Right lobe of liver (tissue), 4 donors: Measurements from ENCODE around the gene ITLN1.
A peak's percentile ranks its signal among the peaks of the same experiment; 100 is the strongest.

Source experiments
- POLR2A ChIP-seq: fragments of 450-650 bp; IDR thresholded peaks from one replicate; pipeline ENCODE4 v1.6.1; 2017; ENCODE audit warnings: antibody characterized with exemption, mild to moderate bottlenecking
- TF ChIP-seq, protein P1 (sequence below), 4 donors: fragments of 200-600 bp in 3 of 4; fragments of 450-650 bp in 1 of 4; IDR thresholded peaks; one replicate each; pipeline versions ENCODE4 v1.5.1 to v1.8.0; 2016 to 2022; ENCODE audit warnings: antibody characterized with exemption in 4 of 4, mild to moderate bottlenecking in 2 of 4
- donor health status: DM: no; HTN: no; CAD: no.
- donor health status: DM: no; HTN: no; CAD: no.
- donor health status: DM: no; HTN: yes; CAD: no.

DNA sequence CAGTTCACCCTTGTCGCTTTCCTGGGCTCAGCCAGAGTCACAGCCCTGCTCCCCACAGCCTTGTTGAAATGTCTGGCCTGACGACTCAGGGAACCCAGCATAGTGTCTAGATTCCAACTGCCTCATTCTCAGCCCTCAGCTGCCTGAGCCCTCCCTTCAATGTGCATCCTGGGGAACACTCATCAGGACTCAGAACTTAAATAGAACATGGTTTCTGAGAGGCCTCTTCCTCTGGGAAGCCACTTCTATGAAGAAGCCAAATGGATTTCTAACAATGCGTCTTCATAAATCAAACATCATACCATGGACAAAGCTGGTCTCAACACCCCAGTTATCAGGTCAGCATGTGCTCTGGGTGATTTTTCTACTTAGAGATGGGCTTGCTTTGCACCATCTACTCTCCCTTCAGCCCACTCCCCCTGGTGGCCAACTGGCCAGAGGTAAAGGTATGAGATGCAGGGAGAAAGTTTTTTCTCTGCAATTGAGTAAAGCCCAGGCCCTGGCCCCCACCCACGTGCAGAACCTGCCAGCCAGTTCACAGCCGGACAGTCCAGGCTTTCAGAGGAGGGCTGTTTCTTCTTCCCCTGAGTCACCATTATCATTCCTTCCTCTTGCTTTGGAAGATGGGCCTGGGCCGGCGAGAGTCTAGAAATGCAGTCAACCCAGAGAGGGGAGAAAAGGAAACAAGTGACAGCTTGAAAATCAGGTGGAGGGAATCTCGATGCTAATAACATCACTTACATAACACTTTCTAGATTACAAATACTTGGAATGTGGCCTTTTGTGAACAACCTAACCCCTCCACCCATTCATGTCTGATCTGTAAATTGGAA, 54.4 kb downstream of the ITLN1 start:
- TF ChIP-seq POLR2A, result no peak
- TF ChIP-seq, protein P1, sequence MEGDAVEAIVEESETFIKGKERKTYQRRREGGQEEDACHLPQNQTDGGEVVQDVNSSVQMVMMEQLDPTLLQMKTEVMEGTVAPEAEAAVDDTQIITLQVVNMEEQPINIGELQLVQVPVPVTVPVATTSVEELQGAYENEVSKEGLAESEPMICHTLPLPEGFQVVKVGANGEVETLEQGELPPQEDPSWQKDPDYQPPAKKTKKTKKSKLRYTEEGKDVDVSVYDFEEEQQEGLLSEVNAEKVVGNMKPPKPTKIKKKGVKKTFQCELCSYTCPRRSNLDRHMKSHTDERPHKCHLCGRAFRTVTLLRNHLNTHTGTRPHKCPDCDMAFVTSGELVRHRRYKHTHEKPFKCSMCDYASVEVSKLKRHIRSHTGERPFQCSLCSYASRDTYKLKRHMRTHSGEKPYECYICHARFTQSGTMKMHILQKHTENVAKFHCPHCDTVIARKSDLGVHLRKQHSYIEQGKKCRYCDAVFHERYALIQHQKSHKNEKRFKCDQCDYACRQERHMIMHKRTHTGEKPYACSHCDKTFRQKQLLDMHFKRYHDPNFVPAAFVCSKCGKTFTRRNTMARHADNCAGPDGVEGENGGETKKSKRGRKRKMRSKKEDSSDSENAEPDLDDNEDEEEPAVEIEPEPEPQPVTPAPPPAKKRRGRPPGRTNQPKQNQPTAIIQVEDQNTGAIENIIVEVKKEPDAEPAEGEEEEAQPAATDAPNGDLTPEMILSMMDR (IDR thresholded peaks at IDR 0.05), result peak; percentile 58 to 64 (median 62)
